Measurements from ENCODE around the gene AP1AR. TPM values are rescaled to one million over a fixed set of nuclear protein-coding genes. Genes with fewer than 3 reads are reported as not detected.

Gene AP1AR
- polyA plus RNA-seq (112 and 143 TPM in 2 replicates), polyA minus RNA-seq (102 and 118 TPM in 2 replicates)

GRCh38 chr4:112231779-112232713 is at the start of gene AP1AR:
TSS of gene AP1AR (plus strand) at chr4:112231787. CDS start at chr4:112232092, 305 bp downstream.
- Histone ChIP-seq H3K9ac (ENCODE audit: low read length) (peak within 1 kb of the TSS; percentile 99), H3K27me3 (ENCODE audit: insufficient read depth, low read depth, low read length) (no peaks in the 10 kb centered on the region), H4K20me1 (ENCODE audit: insufficient read depth) (no peaks in the 10 kb centered on the region), H3K9me3 (ENCODE audit: low read length) (no peaks in the 10 kb centered on the region), H3K79me2 (replicated peaks; ENCODE audit: insufficient read depth, low read length) (peaks cover 42% of the 10 kb centered on the region), H3K27ac (ENCODE audit: low read length) (peak within 1 kb of the TSS; percentile 93), H2AFZ (ENCODE audit: low read depth, low read length) (peak within 1 kb of the TSS; percentile 100), H3K4me2 (ENCODE audit: low read length) (peak within 1 kb of the TSS; percentile 70), H3K36me3 (ENCODE audit: insufficient read depth, low read length) (no peaks in the 10 kb centered on the region), H3K9me2 (ENCODE audit: insufficient read depth, low read length) (no peaks in the 10 kb centered on the region), H3F3A (ENCODE audit: insufficient read depth, low read length, poor library complexity, severe bottlenecking) (no peaks in the 10 kb centered on the region), H3K4me3 (ENCODE audit: low read length) (peak within 1 kb of the TSS; percentile 94)
- TF ChIP-seq SMC3 (conservative IDR thresholded peaks at IDR 0.05; ENCODE audit: poor library complexity): peak; percentile 35
- peak; percentile 89 for TF ChIP-seq REST (IDR thresholded peaks at IDR 0.05; ENCODE audit: borderline replicate concordance)
- TF ChIP-seq CTCF (IDR thresholded peaks at IDR 0.05; ENCODE audit: poor library complexity, severe bottlenecking): peak; percentile 70
- peak; percentile 93 for TF ChIP-seq POLR2AphosphoS5 (IDR thresholded peaks at IDR 0.05)
- no peak for TF ChIP-seq EZH2 (IDR thresholded peaks at IDR 0.05; ENCODE audit: borderline replicate concordance, insufficient read depth, low read length, poor library complexity, severe bottlenecking)
- peak; percentile 30 for TF ChIP-seq EP300 (conservative IDR thresholded peaks at IDR 0.05; ENCODE audit: poor library complexity, severe bottlenecking)
- TF ChIP-seq RAD21 (conservative IDR thresholded peaks at IDR 0.05): no peak
- TF ChIP-seq MXI1 (conservative IDR thresholded peaks at IDR 0.05; ENCODE audit: poor library complexity, severe bottlenecking): peak; percentile 72
- TF ChIP-seq TAF1 (IDR thresholded peaks at IDR 0.05; ENCODE audit: low read depth): peak; percentile 57

GRCh38 chr4:112182604-112183003 is 49.0 kb upstream of the AP1AR start:
- Histone ChIP-seq H2AFZ (ENCODE audit: low read depth, low read length) (no peak overlapping the region), H3K4me2 (ENCODE audit: low read length) (no peak overlapping the region), H3K9ac (ENCODE audit: low read length) (no peak overlapping the region), H3K9me3 (ENCODE audit: low read length) (no peaks in the 10 kb centered on the region), H3K27ac (ENCODE audit: low read length) (no peak overlapping the region), H3K79me2 (replicated peaks; ENCODE audit: insufficient read depth, low read length) (no peaks in the 10 kb centered on the region), H4K20me1 (ENCODE audit: insufficient read depth) (no peaks in the 10 kb centered on the region), H3K4me3 (ENCODE audit: low read length) (no peak overlapping the region), H3K27me3 (ENCODE audit: insufficient read depth, low read depth, low read length) (no peaks in the 10 kb centered on the region), H3F3A (ENCODE audit: insufficient read depth, low read length, poor library complexity, severe bottlenecking) (no peaks in the 10 kb centered on the region), H3K9me2 (ENCODE audit: insufficient read depth, low read length) (no peaks in the 10 kb centered on the region), H3K36me3 (ENCODE audit: insufficient read depth, low read length) (no peaks in the 10 kb centered on the region)
- no peak for TF ChIP-seq TAF1 (IDR thresholded peaks at IDR 0.05; ENCODE audit: low read depth)
- TF ChIP-seq REST (IDR thresholded peaks at IDR 0.05; ENCODE audit: borderline replicate concordance): no peak
- TF ChIP-seq RAD21 (conservative IDR thresholded peaks at IDR 0.05): no peak
- no peak for TF ChIP-seq CTCF (IDR thresholded peaks at IDR 0.05; ENCODE audit: poor library complexity, severe bottlenecking)
- no peak for TF ChIP-seq MXI1 (conservative IDR thresholded peaks at IDR 0.05; ENCODE audit: poor library complexity, severe bottlenecking)
- no peak for TF ChIP-seq EZH2 (IDR thresholded peaks at IDR 0.05; ENCODE audit: borderline replicate concordance, insufficient read depth, low read length, poor library complexity, severe bottlenecking)
- no peak for TF ChIP-seq EP300 (conservative IDR thresholded peaks at IDR 0.05; ENCODE audit: poor library complexity, severe bottlenecking)
- no peak for TF ChIP-seq SMC3 (conservative IDR thresholded peaks at IDR 0.05; ENCODE audit: poor library complexity)
- no peak for TF ChIP-seq POLR2AphosphoS5 (IDR thresholded peaks at IDR 0.05)

Measured in neural cell (in vitro differentiated cells).